HepG2 (cell line): ENCODE data around the gene MYLK. TPM values are rescaled to one million over a fixed set of nuclear protein-coding genes. Genes with fewer than 3 reads are reported as not detected.

ENCODE experiments used
- ATAC-seq: fragments of 200-7000 bp; cut with Tn5 transposase; 3 replicates; pipeline ENCODE4 v1.9.1; 2020; ENCODE audit warnings: mild to moderate bottlenecking, moderate library complexity
- BruUV-seq: library from RNA; stranded (reverse); fragments of 400-500 nt; replicated peaks from 2 replicates; lab custom pipeline; 2021; lab: Mats Ljungman, UMichigan
- CTCF ChIA-PET: fragments of 300-600 bp; formaldehyde crosslinking; extraction: SDS; loops from one replicate; lab custom pipeline; 2021; ENCODE audit warnings: low total read pairs, inconsistent platforms, low intra/inter-chr PET ratio; lab: Yijun Ruan, JAX
- POLR2A ChIA-PET: fragments of 350-600 bp; sonication (Branson Sonifier 250); formaldehyde crosslinking; loops from one replicate; lab custom pipeline; 2020; ENCODE audit warnings: antibody characterized with exemption, inconsistent platforms; lab: Yijun Ruan, JAX
- DNase-seq: peaks from one replicate; pipeline ENCODE4 v3.0.0-alpha.2; 2015; ENCODE audit warnings: low spot score
- FAIRE-seq: peaks from 3 replicates; lab custom pipeline; 2011; peaks lifted over from hg19 to GRCh38; lab: Jason Lieb, UNC
- H2AFZ ChIP-seq: one replicate; pipeline ENCODE4 v1.6.1; 2011; ENCODE audit warnings: low read length, inconsistent platforms
- H3K27ac ChIP-seq: fragments of 300-600 bp; 3 replicates; pipeline ENCODE4 v1.8.0; 2011; ENCODE audit warnings: mixed run types, mild to moderate bottlenecking, mixed read lengths, low read length, inconsistent platforms; ENCODE audit not compliant: insufficient read depth; ENCODE audit errors: extremely low read length
- H3K27me3 ChIP-seq, 2 experiments: fragments of 200-600 bp in 1 of 2; 2 replicates in 1 of 2; 3 replicates in 1 of 2; pipeline versions ENCODE4 v1.6.0 to v1.8.0; 2011; ENCODE audit warnings: low read length in 2 of 2, mild to moderate bottlenecking in 2 of 2, moderate library complexity in 2 of 2, inconsistent platforms in 1 of 2; ENCODE audit not compliant: insufficient read depth in 2 of 2, control insufficient read depth in 1 of 2
- H3K36me3 ChIP-seq, 2 experiments: fragments of 200-600 bp in 1 of 2; replicated peaks in 1 of 2; 2 replicates in 1 of 2; 3 replicates in 1 of 2; pipeline versions ENCODE4 v1.5.1 to v1.8.0; 2011; ENCODE audit warnings: low read length in 2 of 2, inconsistent platforms in 1 of 2; ENCODE audit not compliant: insufficient read depth in 2 of 2, control insufficient read depth in 1 of 2
- H3K4me1 ChIP-seq: 2 replicates; pipeline ENCODE4 v1.5.1; 2012; ENCODE audit warnings: low read length, inconsistent platforms; ENCODE audit not compliant: insufficient read depth
- H3K4me2 ChIP-seq: 2 replicates; pipeline ENCODE4 v1.6.0; 2011; ENCODE audit warnings: low read depth, low read length, inconsistent platforms
- H3K4me3 ChIP-seq, 3 experiments: fragments of 200-600 bp in 1 of 3; sonication (generic), shearing (Covaris generic) in 1 of 3; replicated peaks in 1 of 3; 2 replicates each; pipeline ENCODE4 v1.5.1; 2011 to 2016; ENCODE audit warnings: low read length in 3 of 3, inconsistent platforms in 2 of 3, low read depth in 2 of 3, mild to moderate bottlenecking in 2 of 3, control low read depth in 1 of 3, mixed read lengths in 1 of 3; ENCODE audit not compliant: insufficient read depth in 1 of 3
- H3K79me2 ChIP-seq: one replicate; pipeline ENCODE4 v1.6.1; 2011; ENCODE audit warnings: low read length, inconsistent platforms; ENCODE audit not compliant: insufficient read depth
- H3K9ac ChIP-seq: 2 replicates; pipeline ENCODE4 v1.6.0; 2011; ENCODE audit warnings: mild to moderate bottlenecking, low read depth, low read length, inconsistent platforms; ENCODE audit not compliant: insufficient read depth
- H3K9me3 ChIP-seq: 2 replicates; pipeline ENCODE4 v1.5.1; 2012; ENCODE audit warnings: mild to moderate bottlenecking, low read length
- H4K20me1 ChIP-seq: 2 replicates; pipeline ENCODE4 v1.6.0; 2011; ENCODE audit warnings: inconsistent platforms, mild to moderate bottlenecking, low read length, moderate library complexity; ENCODE audit not compliant: insufficient read depth
- DNMT3B ChIP-seq: conservative IDR thresholded peaks from 2 replicates; pipeline ENCODE4 v1.6.1; 2016; ENCODE audit warnings: missing biosample characterization, control low read depth
- HIC2 ChIP-seq: sonication (generic); formaldehyde crosslinking; IDR thresholded peaks from 2 replicates; pipeline ENCODE4 v1.9.0; 2022; ENCODE audit warnings: low read depth, missing genetic modification reagents
- KLF6 ChIP-seq: IDR thresholded peaks from 2 replicates; pipeline ENCODE4 v1.8.0; 2016; ENCODE audit warnings: missing biosample characterization, missing genetic modification reagents
- NFYB ChIP-seq: sonication (generic); formaldehyde crosslinking; IDR thresholded peaks from 2 replicates; pipeline ENCODE4 v1.4.0; 2020; ENCODE audit warnings: missing genetic modification reagents
- RFX5 ChIP-seq: IDR thresholded peaks from 2 replicates; pipeline ENCODE4 v1.6.1; 2011; ENCODE audit warnings: low read depth, low read length, improper control_type of control experiment
- SIN3A ChIP-seq: IDR thresholded peaks from 2 replicates; pipeline ENCODE4 v1.6.1; 2011; ENCODE audit warnings: low read depth, mild to moderate bottlenecking, control low read depth, low read length, borderline replicate concordance
- ZMYM3 ChIP-seq: sonication (generic); formaldehyde crosslinking; IDR thresholded peaks from 2 replicates; pipeline ENCODE4 v1.5.1; 2020; ENCODE audit warnings: mild to moderate bottlenecking, missing genetic modification reagents
- ZNF354B ChIP-seq: sonication (generic); formaldehyde crosslinking; IDR thresholded peaks from 2 replicates; pipeline ENCODE4 v1.8.0; 2022; ENCODE audit warnings: mild to moderate bottlenecking, missing genetic modification reagents
- ZNF557 ChIP-seq: sonication (generic); formaldehyde crosslinking; IDR thresholded peaks from 2 replicates; pipeline ENCODE4 v1.4.0; 2020; ENCODE audit warnings: missing genetic modification reagents
- ZNF597 ChIP-seq: sonication (generic); formaldehyde crosslinking; IDR thresholded peaks from 2 replicates; pipeline ENCODE4 v1.5.0; 2020; ENCODE audit warnings: missing genetic modification reagents
- WGBS: methylation state at CpG from one replicate; pipeline ENCODE4 v1.1.6; 2017; ENCODE audit warnings: low lambda C conversion rate; 5-methylcytosine and 5-hydroxymethylcytosine counted together
- in situ Hi-C: cut with HindIII; loops from 2 replicates; pipeline ENCODE4 v1.10.0; 2017; ENCODE audit warnings: low pct_unique_long_range_greater_than_20kb; ENCODE audit not compliant: extremely low pct_ligation_motif_present
- intact Hi-C: fragments of 100-400 bp; cut with micrococcal nuclease; formaldehyde crosslinking; loops from one replicate; pipeline ENCODE4 v1.10.0; 2022; ENCODE audit not compliant: unreplicated experiment
- polyA plus RNA-seq, 8 experiments: library from polyadenylated mRNA; depleted of rRNA in 3 of 8; stranded (reverse) in 7 of 8; unstranded in 1 of 8; fragments of >200 nt; fragmentation: Illumina TruSeq in 4 of 8; extraction: Trizol in 4 of 8; gene quantifications; 2 replicates each; pipeline versions ENCODE4 v1.2.1 to v1.2.3, GENCODE V29; 2011 to 2016; ENCODE audit warnings: low read depth in 4 of 8, missing spikeins in 1 of 8, mixed read lengths in 1 of 8; ENCODE audit not compliant: insufficient read depth in 1 of 8
- total RNA-seq, 5 experiments: library from RNA; depleted of rRNA; stranded (reverse); fragments of >200 nt; fragmentation: Illumina TruSeq; extraction: Trizol; gene quantifications; 2 replicates each; pipeline ENCODE4 v1.2.3, GENCODE V29; 2016; ENCODE audit warnings: low read depth in 1 of 5
- TF ChIP-seq, protein P1 (sequence below): sonication (generic); formaldehyde crosslinking; IDR thresholded peaks from 2 replicates; pipeline ENCODE4 v1.5.0; 2020; ENCODE audit warnings: mild to moderate bottlenecking, missing genetic modification reagents, moderate library complexity
- TF ChIP-seq, protein P2 (sequence below): sonication (generic); formaldehyde crosslinking; IDR thresholded peaks from 2 replicates; pipeline ENCODE4 v1.4.0; 2020; ENCODE audit warnings: missing genetic modification reagents
- TF ChIP-seq, protein P3 (sequence below): sonication (generic); formaldehyde crosslinking; IDR thresholded peaks from 2 replicates; pipeline ENCODE4 v1.5.1; 2020; ENCODE audit warnings: mild to moderate bottlenecking, moderate library complexity, missing genetic modification reagents

Gene MYLK
- total and polyA plus RNA-seq, 2 of the 13 experiments (the other 11 are each of a cell fraction or from before 2014, with no cell fraction given): 10.6 to 34.9 TPM

DNA sequence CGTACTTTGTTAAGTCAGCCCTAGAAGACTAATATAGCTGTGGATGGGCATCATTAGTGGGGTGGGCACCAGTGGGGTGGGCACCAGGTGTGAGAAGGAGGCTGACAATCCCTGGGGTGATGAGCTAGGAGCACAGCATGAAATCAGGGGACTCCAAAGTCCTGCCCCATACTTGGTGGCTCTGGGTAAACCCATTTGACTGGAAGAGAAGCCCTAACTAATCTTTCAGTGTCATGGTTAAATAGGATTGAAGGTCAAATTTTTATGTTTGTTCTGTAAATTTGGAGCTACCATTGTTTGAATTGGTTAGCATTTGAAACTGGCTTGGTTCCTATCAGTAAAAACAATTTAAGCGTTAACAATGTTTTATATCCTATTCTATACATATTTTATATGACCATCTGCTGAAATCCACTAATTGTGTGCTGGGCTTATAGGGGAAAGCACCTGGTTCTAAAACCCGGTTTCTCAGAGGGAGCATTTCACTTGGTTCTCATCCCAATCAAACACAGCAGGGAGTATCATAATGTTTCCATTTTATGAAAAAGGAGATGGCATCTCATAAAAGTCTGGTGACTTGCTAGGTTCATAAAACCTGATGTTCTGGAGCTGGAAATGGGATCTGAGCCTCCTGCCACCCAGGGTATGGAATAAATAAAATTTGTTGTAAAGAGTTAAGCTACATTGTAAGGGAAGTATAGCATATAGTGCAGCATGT is 211.5 kb downstream of the MYLK start (continued):
- TF ChIP-seq ZNF354B (CRISPR knock-in tag): no peak

DNA sequence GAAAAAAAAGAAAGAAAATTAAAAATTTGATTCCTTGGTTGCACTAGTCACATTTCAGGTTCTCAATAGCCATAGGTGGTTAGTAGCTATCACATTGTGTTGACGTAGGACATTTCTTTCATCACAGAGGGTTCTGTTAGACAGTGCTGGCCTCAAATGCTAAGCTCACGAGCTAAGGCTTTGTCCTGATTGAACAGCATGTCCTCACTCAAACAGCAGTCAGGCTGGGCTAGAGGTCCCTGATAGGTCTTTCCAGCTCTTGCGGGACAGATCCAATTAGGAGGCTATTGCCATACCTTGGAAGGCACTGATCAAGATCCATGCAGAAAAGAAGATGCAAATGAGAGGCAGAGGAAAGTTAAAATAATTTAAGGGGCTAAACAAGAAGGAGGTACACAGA is 213.4 kb downstream of the MYLK start:
- Histone ChIP-seq H3K27me3 (no peaks in the 10 kb centered on the region), H3K27ac (no peak overlapping the region), H4K20me1 (no peaks in the 10 kb centered on the region), H3K4me1 (peaks cover 24% of the 10 kb centered on the region), H3K36me3 (peaks cover 11 to 27% of the 10 kb centered on the region in 2 experiments), H3K4me2 (no peak overlapping the region), H3K79me2 (no peaks in the 10 kb centered on the region), H3K4me3 (no peak overlapping the region), H3K9ac (no peak overlapping the region), H3K9me3 (no peaks in the 10 kb centered on the region), H2AFZ (no peak overlapping the region)
- in situ Hi-C loops: no loop called here
- DNase-seq (no peak), FAIRE-seq (no peak), ATAC-seq (no peak)
- CTCF ChIA-PET: no interaction called here
- POLR2A ChIA-PET: no interaction called here
- 93% methylated on average over 3 of the region's 3 CpGs for WGBS
- intact Hi-C loops: no loop called here
- no TSS peak for BruUV-seq
- TF ChIP-seq, protein P1, sequence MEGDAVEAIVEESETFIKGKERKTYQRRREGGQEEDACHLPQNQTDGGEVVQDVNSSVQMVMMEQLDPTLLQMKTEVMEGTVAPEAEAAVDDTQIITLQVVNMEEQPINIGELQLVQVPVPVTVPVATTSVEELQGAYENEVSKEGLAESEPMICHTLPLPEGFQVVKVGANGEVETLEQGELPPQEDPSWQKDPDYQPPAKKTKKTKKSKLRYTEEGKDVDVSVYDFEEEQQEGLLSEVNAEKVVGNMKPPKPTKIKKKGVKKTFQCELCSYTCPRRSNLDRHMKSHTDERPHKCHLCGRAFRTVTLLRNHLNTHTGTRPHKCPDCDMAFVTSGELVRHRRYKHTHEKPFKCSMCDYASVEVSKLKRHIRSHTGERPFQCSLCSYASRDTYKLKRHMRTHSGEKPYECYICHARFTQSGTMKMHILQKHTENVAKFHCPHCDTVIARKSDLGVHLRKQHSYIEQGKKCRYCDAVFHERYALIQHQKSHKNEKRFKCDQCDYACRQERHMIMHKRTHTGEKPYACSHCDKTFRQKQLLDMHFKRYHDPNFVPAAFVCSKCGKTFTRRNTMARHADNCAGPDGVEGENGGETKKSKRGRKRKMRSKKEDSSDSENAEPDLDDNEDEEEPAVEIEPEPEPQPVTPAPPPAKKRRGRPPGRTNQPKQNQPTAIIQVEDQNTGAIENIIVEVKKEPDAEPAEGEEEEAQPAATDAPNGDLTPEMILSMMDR (CRISPR knock-in tag): no peak
- TF ChIP-seq SIN3A: no peak
- TF ChIP-seq DNMT3B (CRISPR knock-in tag): no peak
- TF ChIP-seq NFYB (CRISPR knock-in tag): no peak
- TF ChIP-seq KLF6: no peak
- TF ChIP-seq HIC2 (CRISPR knock-in tag): no peak
- no peak for TF ChIP-seq ZMYM3
- no peak for TF ChIP-seq ZNF597 (CRISPR knock-in tag)
- TF ChIP-seq, protein P2, sequence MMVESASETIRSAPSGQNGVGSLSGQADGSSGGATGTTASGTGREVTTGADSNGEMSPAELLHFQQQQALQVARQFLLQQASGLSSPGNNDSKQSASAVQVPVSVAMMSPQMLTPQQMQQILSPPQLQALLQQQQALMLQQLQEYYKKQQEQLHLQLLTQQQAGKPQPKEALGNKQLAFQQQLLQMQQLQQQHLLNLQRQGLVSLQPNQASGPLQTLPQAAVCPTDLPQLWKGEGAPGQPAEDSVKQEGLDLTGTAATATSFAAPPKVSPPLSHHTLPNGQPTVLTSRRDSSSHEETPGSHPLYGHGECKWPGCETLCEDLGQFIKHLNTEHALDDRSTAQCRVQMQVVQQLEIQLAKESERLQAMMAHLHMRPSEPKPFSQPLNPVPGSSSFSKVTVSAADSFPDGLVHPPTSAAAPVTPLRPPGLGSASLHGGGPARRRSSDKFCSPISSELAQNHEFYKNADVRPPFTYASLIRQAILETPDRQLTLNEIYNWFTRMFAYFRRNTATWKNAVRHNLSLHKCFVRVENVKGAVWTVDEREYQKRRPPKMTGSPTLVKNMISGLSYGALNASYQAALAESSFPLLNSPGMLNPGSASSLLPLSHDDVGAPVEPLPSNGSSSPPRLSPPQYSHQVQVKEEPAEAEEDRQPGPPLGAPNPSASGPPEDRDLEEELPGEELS: no peak
- no peak for TF ChIP-seq ZNF557
- TF ChIP-seq, protein P3, sequence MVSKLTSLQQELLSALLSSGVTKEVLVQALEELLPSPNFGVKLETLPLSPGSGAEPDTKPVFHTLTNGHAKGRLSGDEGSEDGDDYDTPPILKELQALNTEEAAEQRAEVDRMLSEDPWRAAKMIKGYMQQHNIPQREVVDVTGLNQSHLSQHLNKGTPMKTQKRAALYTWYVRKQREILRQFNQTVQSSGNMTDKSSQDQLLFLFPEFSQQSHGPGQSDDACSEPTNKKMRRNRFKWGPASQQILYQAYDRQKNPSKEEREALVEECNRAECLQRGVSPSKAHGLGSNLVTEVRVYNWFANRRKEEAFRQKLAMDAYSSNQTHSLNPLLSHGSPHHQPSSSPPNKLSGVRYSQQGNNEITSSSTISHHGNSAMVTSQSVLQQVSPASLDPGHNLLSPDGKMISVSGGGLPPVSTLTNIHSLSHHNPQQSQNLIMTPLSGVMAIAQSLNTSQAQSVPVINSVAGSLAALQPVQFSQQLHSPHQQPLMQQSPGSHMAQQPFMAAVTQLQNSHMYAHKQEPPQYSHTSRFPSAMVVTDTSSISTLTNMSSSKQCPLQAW (CRISPR knock-in tag): no peak
- no peak for TF ChIP-seq RFX5
